CD4-positive, alpha-beta T cell treated with Interleukin-12 subunit alpha and Interleukin-12 subunit beta, for 1 hour (primary cell): Measurements from ENCODE around the gene KRTAP10-6.
A peak's percentile ranks its signal among the peaks of the same experiment; 100 is the strongest.
"Not testable (repeated sequence)": the region's sequence is repeated elsewhere in the genome, so short reads cannot be mapped to it uniquely, and the experiment has no call there.

ENCODE experiments used
- DNase-seq: peaks from one replicate; pipeline ENCODE4 v3.0.0-alpha.2; 2020

KRTAP10-6 gene

DNA sequence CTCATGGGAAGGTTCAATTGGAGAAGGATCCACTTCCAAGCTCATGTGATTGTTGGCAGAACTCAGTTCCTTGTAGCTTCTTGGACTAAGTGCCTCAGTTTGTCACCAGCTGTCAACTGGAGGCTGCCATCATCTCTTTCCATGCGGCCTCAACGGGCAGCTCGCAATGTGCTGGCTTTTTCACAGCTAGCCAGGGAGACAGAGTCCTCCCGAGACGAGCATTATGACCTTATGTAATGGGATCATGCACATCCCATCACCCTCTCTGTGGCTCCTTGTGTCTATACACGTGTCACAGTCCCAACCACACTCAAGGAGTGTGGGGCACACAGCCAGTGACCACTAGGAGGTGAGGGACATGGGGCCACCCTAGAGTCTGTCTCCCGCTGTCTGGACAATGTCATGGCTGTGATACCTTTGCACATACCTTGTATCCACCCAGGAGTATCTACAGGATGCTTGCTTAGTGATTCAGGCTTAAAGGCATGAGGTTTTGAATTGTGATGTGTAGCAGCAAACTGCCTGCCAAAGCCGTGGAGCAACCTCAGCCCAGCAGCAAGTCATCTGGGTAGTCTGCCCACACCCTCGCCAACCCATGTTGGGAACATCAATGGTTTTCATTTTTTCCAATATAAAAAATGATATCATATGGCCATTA, 3.9 kb upstream of the KRTAP10-6 start:
- DNase-seq: no peak

DNA sequence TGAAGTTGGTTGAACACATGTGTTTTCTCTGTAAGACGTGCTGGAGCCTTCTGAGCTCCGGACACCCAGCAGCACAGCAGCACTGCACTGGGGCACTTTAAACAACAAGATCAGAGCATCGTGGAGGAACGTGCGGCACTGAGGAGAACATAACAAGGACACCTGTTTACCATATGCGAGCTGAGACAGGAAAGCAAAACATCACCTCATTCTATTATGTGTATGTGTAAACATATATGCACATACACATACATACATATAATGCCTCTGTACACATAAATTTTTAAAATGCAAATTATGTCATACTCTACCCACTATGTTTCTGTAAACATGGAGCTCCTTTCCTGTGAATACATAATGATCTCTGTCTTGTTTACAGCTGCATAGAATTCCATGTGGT, 3.2 kb upstream of the KRTAP10-6 start:
- no peak for DNase-seq

- no peak for DNase-seq
These were observed 2.2 kb upstream of the KRTAP10-6 start for GRCh38 chr21:44594406-44594916.

DNA sequence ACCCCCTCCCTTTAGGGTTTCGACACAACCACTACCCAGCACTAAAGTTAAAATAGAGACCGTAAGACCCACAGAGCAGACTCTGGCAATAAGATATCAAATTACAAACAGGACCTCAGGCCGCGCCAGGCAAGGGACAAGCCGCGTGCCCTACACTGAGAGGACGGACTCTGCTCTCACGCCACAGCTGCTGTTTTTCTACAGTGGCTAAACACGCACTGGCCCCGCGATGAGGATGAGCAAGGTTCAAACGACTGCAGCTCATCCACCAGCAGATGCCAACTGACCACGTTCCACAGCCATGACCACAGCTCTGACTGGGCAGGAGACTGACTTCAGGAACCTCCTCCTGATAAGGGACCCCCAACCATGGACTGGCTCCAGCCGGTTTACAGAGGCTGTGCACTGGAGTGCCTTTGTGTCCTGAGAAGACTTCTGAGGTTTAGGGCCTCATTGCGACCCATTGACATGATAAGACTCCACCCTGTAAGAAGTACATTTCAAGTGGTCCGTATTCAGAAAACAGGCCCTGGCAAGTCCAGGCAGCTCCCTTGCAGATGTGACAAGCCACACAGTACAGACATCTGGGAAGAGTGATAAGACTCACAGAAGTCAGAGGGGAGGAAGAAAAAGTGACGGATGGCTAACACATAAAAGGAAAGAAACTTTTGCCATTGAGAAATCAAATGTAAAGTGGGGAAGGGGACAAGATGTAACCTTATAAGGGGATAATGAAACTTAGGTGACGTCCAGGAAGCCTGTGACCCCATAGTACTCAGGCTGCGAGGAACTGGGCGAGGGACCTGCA, 1.5 kb upstream of the KRTAP10-6 start:
- DNase-seq: no peak

DNA sequence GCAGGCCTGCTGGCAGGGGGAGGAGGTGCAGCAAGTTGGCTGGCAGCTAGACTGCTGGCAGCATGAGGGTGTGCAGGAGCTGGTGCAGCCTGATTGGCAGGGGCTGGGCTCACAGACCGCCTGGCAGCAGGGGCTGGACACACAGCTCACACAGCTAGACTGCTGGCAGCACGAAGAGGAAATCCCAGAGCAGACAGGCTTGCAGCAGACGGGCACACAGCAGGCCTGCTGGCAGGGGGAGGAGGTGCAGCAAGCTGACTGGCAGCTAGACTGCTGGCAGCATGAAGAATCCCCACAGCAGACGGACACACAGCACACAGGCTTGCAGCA, 539 bp downstream of the KRTAP10-6 start:
- DNase-seq: not testable (repeated sequence)

DNA sequence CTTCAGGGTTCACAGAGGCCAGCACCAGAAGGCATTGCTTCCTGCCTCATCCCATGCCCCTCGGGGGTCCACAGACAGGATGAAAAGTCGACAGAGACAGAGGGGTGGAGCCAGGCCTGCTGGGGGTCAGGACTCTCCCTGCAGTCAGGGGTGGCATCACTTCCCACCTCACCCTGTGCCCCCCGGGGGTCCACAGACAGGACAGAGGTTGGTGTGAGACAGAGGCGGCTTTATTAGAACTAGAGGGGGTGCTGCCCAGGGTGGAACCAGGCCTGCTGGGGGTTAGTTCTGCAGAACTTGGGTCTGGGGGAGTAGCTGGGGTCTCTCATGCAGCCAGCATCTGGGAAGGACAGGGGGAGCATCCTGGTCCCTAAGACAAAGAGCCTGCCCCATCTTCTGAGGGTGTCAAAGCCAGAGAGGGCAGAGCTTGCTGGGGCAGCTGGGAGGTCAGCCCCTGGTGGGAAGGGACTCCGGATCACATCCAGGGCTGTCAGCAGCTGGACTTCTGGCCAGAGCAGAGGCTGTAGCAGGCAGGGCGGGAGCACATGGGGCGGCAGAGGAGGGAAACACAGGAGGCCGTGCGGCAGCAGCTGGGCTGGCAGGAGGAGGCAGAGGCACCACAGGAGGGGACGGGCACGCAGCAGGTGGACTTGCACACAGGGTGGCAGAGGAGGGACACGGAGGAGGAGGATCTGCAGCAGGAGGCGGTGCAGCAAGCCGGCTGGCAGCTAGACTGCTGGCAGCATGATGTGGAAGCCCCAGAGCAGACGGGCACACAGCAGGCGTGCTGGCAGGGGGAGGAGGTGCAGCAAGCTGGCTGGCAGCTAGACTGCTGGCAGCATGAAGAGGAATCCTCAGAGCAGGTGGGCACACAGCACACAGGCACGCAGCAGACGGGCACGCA, 1.2 kb downstream of the KRTAP10-6 start:
- not testable (repeated sequence) for DNase-seq

GRCh38 chr21:44590311-44590721, 2.0 kb downstream of the KRTAP10-6 start:
- DNase-seq: no peak

- DNase-seq: no peak
These were observed 2.6 kb downstream of the KRTAP10-6 start for GRCh38 chr21:44589586-44590305.

DNA sequence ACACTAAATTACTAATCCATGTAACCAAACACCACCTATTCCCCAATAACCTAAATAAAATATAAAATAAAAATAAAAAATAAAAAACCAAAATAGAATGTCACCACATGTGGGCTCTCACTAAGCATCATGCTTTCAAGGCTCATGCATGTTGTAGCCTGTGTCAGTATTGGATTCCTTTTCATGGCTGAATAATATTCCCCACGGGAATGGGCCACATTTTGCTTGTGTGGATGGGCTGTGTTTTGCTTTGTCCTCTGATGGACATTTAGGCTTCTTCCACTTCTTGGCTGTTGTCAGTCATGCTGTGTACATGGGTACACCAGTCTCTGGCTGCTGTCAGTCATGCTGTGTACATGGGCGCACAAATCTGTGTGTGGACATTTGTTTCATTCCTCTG, 3.2 kb downstream of the KRTAP10-6 start:
- no peak for DNase-seq

- no peak for DNase-seq
These were observed 6.4 kb downstream of the KRTAP10-6 start for GRCh38 chr21:44585892-44586291.

- DNase-seq: peak; percentile 30
These were observed 8.5 kb downstream of the KRTAP10-6 start for GRCh38 chr21:44583800-44584147.

- DNase-seq: no peak
These were observed 9.1 kb downstream of the KRTAP10-6 start for GRCh38 chr21:44583089-44583799.

GRCh38 chr21:44582055-44582454, 10.2 kb downstream of the KRTAP10-6 start:
- no peak for DNase-seq

DNA sequence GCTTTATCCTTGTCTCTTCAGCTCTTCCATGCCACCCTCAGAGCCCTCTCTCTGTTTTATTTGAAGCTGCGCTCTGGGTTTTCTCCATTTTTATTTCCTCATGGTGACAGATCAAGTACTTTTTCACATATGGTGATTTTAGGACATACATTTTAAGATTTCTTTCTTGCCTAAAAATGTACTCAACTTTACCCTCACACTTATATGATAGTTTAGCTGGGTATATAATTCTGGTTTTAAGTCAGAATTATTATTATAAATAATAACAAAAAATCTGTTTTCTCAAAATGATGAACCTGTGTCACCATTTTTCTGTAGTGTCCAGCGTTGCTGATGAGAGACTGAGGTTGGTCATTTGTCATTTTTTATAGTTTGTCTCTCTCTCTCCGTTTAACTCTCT, 11.1 kb downstream of the KRTAP10-6 start:
- DNase-seq: no peak

- DNase-seq: not testable (repeated sequence)
These were observed 12.0 kb downstream of the KRTAP10-6 start, which contains the start of gene KRTAP10-5 for GRCh38 chr21:44580231-44580821. KRTAP10-5 (minus strand) TSS chr21:44580604; CDS start chr21:44580578, 26 bp downstream.

- DNase-seq: no peak
These were observed 12.5 kb downstream of the KRTAP10-6 start for GRCh38 chr21:44579833-44580144.

DNA sequence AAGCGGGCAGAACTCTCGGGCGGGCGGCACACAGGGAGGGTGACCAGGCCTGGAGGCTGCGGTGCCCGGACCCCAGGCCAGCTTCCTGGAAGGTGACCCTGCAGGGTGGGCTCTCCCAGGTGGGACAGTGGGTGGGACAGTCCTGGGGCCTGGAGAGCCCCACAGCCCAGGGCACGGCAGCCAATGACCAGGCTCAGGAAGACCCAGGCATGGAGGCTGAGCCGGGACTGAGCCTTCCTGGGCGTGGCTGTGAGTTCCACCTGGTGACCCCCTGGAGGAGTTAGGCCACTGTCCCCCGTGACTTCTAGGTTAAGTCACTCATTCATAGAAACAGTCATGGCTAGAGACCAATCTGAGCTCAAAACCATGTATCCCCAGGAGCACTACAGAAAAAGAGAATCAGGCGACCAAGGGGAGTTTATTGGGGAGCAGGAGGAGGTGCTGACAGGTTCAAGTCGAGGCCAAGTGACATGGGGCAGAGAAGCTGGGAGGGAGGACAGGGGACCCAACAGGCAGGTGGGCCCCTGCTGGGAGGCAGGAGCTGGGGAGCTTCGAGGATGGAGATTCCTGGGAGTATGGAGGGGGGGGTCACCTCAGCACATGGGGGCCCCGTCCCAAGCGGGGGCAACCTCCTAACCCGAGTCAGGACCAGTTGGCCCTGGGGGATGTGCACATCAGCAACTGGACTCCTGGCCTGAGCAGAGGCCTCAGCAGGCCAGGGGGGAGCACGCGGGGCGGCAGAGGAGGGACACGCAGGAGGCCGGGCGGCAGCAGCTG, 13.1 kb downstream of the KRTAP10-6 start:
- no peak for DNase-seq

- DNase-seq: no peak
These were observed 13.8 kb downstream of the KRTAP10-6 start for GRCh38 chr21:44578371-44579055.

DNA sequence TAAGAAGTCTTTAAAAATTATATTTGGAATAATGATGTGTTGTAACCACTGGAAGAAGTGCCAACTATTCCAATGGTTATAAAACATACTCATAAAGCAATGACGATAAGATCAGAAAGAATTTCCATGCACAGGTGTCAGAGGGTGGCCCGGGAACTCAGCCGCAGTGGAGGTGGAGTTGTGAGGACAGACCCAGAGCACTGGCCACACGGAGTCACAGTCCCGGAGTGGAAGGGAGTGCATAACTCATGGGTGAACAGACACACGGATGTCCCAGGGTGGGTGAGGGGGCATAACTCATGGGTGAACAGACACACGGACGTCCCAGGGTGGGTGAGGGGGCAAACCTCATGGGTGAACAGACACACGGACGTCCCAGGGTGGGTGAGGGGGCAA, 16.3 kb downstream of the KRTAP10-6 start:
- no peak for DNase-seq
